HPDE6-E6E7 (cell line): Measurements from ENCODE around the gene COPG2.
"Not testable (repeated sequence)": the region's sequence is repeated elsewhere in the genome, so short reads cannot be mapped to it uniquely, and the experiment has no call there.

Experiments
- DNase-seq: peaks from one replicate; pipeline ENCODE4 v3.0.0; 2011; ENCODE audit warnings: missing footprints; ENCODE audit errors: extremely low spot score

Gene COPG2

GRCh38 chr7:130668258-130669084, at the start of gene COPG2:
Gene COPG2 (minus strand): TSS chr7:130668748. CDS start chr7:130668668, 80 bp downstream.
- DNase-seq: peak; percentile 85

GRCh38 chr7:130712416-130712815, 43.9 kb upstream of the COPG2 start:
- DNase-seq: no peak

GRCh38 chr7:130708766-130709165, 40.2 kb upstream of the COPG2 start:
- no peak for DNase-seq

GRCh38 chr7:130708001-130708400, 39.5 kb upstream of the COPG2 start:
- DNase-seq: no peak

- DNase-seq: no peak
Measured at GRCh38 chr7:130703851-130704250, 35.3 kb upstream of the COPG2 start.

GRCh38 chr7:130701650-130702049, 33.1 kb upstream of the COPG2 start:
- no peak for DNase-seq

- no peak for DNase-seq
Measured at GRCh38 chr7:130700760-130701159, 32.2 kb upstream of the COPG2 start.

GRCh38 chr7:130699686-130700085, 31.1 kb upstream of the COPG2 start:
- DNase-seq: no peak

- DNase-seq: no peak
Measured at GRCh38 chr7:130697820-130698219, 29.3 kb upstream of the COPG2 start.

- DNase-seq: peak; percentile 31
Measured at GRCh38 chr7:130695840-130696239, 27.3 kb upstream of the COPG2 start.

GRCh38 chr7:130692396-130692795, 23.8 kb upstream of the COPG2 start:
- not testable (repeated sequence) for DNase-seq

- DNase-seq: no peak
Measured at GRCh38 chr7:130689683-130690082, 21.1 kb upstream of the COPG2 start.

GRCh38 chr7:130683026-130683425, 14.5 kb upstream of the COPG2 start:
- no peak for DNase-seq

GRCh38 chr7:130674456-130674855, 5.9 kb upstream of the COPG2 start:
- DNase-seq: no peak

GRCh38 chr7:130673066-130673465, 4.5 kb upstream of the COPG2 start:
- no peak for DNase-seq

GRCh38 chr7:130672146-130672545, 3.6 kb upstream of the COPG2 start:
- DNase-seq: no peak

- DNase-seq: no peak
Measured at GRCh38 chr7:130669085-130669700, 645 bp upstream of the COPG2 start.

GRCh38 chr7:130667593-130668257, 823 bp downstream of the COPG2 start:
- no peak for DNase-seq

- DNase-seq: no peak
Measured at GRCh38 chr7:130662426-130662825, 6.1 kb downstream of the COPG2 start.

GRCh38 chr7:130655286-130655685, 13.3 kb downstream of the COPG2 start:
- no peak for DNase-seq

- DNase-seq: no peak
Measured at GRCh38 chr7:130654850-130655249, 13.7 kb downstream of the COPG2 start.

GRCh38 chr7:130650611-130651120, 17.9 kb downstream of the COPG2 start:
- DNase-seq: no peak
